Gastroesophageal sphincter (tissue), 3 donors: ENCODE measurements around the gene DHX34.

Experiments used
- EP300 ChIP-seq: sonication (generic); formaldehyde crosslinking; IDR thresholded peaks from one replicate; pipeline ENCODE4 v1.6.1; 2017; ENCODE audit warnings: antibody characterized with exemption, mild to moderate bottlenecking
- POLR2A ChIP-seq, 2 donors: fragments of 450-650 bp; IDR thresholded peaks; one replicate each; pipeline ENCODE4 v1.6.1; 2017; ENCODE audit warnings: antibody characterized with exemption in 2 of 2, mild to moderate bottlenecking in 2 of 2, moderate library complexity in 1 of 2
- POLR2AphosphoS5 ChIP-seq: sonication (generic); formaldehyde crosslinking; IDR thresholded peaks from one replicate; pipeline ENCODE4 v1.6.1; 2017; ENCODE audit warnings: antibody characterized with exemption
- TF ChIP-seq, protein P1 (sequence below), 4 experiments: fragments of 200-600 bp in 2 of 4; fragments of 450-650 bp in 2 of 4; sonication (generic) in 1 of 4; IDR thresholded peaks; one replicate each; pipeline ENCODE4 v1.5.1; 2017 to 2019; ENCODE audit warnings: antibody characterized with exemption in 4 of 4, mild to moderate bottlenecking in 2 of 4, moderate library complexity in 2 of 4

DNA sequence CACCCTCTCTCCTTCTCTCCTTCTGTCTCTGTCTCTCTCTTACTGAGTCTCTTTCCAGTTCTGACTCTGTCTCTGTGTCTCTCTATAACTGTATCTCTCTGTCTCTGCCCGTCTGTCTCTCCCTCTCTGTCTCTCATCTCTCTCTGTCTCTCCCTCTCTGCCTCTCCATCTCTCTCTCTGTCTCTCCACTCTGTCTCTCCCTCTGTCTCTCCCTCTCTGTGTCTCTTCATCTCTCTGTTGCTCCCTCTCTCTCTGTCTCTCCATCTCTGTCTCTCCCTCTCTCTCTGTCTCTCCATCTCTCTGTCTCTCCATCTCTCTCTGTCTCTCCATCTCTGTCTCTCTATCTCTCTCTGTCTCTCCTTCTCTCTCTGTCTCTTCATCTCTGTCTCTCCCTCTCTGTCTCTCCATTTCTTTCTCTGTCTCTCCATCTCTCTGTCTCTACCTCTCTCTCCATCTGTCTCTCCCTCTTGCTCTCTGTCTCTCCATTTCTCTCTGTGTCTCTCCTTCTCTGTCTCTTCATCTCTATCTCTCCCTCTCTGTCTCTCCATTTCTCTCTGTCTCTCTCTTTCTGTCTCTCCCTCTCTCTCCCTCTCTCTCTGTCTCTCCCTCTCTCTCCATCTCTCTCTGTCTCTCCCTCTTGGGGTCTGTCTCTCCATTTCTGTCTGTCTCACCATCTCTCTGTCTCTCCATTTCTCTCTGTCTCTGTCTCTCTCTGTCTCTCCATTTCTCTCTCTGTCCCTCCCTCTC is 73.5 kb downstream of the DHX34 start:
- TF ChIP-seq, protein P1, sequence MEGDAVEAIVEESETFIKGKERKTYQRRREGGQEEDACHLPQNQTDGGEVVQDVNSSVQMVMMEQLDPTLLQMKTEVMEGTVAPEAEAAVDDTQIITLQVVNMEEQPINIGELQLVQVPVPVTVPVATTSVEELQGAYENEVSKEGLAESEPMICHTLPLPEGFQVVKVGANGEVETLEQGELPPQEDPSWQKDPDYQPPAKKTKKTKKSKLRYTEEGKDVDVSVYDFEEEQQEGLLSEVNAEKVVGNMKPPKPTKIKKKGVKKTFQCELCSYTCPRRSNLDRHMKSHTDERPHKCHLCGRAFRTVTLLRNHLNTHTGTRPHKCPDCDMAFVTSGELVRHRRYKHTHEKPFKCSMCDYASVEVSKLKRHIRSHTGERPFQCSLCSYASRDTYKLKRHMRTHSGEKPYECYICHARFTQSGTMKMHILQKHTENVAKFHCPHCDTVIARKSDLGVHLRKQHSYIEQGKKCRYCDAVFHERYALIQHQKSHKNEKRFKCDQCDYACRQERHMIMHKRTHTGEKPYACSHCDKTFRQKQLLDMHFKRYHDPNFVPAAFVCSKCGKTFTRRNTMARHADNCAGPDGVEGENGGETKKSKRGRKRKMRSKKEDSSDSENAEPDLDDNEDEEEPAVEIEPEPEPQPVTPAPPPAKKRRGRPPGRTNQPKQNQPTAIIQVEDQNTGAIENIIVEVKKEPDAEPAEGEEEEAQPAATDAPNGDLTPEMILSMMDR (IDR thresholded peaks at IDR 0.05): no peak
- no peak for TF ChIP-seq EP300
- TF ChIP-seq POLR2A (IDR thresholded peaks at IDR 0.05): no peak
- TF ChIP-seq POLR2AphosphoS5: no peak
